PC-3 (cell line): ENCODE data around the gene STOX2. TPM values are rescaled to one million over a fixed set of nuclear protein-coding genes. Genes with fewer than 3 reads are reported as not detected.

Source experiments
- ATAC-seq: fragments of 200-7000 bp; cut with Tn5 transposase; 2 replicates; pipeline ENCODE4 v1.9.1; 2020; ENCODE audit warnings: mild to moderate bottlenecking, moderate library complexity
- BruUV-seq: library from RNA; stranded (reverse); fragments of 400-500 nt; replicated peaks from 2 replicates; lab custom pipeline; 2021; lab: Mats Ljungman, UMichigan
- CTCF ChIA-PET: fragments of 300-600 bp; sonication (Branson Sonifier 250); formaldehyde crosslinking; loops from one replicate; lab custom pipeline; 2022; ENCODE audit warnings: antibody characterized with exemption; lab: Charles Lee
- POLR2A ChIA-PET: fragments of 300-600 bp; sonication (Branson Sonifier 250); formaldehyde crosslinking; loops from one replicate; lab custom pipeline; 2022; ENCODE audit warnings: antibody characterized with exemption; ENCODE audit not compliant: unreplicated experiment; lab: Charles Lee
- DNase-seq: peaks from one replicate; pipeline ENCODE4 v3.0.0-alpha.2; 2015
- H2AFZ ChIP-seq: fragments of 300-600 bp; sonication (generic); 2 replicates; pipeline ENCODE4 v1.6.0; 2016; ENCODE audit warnings: antibody characterized with exemption, low read length
- H3F3A ChIP-seq: fragments of 300-600 bp; sonication (generic); one replicate; pipeline ENCODE4 v1.6.0; 2017; ENCODE audit warnings: antibody characterized with exemption, low read length, control low read depth, mild to moderate bottlenecking; ENCODE audit not compliant: unreplicated experiment
- H3K27ac ChIP-seq: fragments of 300-600 bp; sonication (generic); 2 replicates; pipeline ENCODE4 v1.5.1; 2016; ENCODE audit warnings: mild to moderate bottlenecking, low read length
- H3K27me3 ChIP-seq: fragments of 300-600 bp; sonication (generic); 2 replicates; pipeline ENCODE4 v1.6.1; 2016; ENCODE audit warnings: low read length, mixed read lengths
- H3K36me3 ChIP-seq: fragments of 300-600 bp; sonication (generic); 2 replicates; pipeline ENCODE4 v1.6.1; 2016; ENCODE audit warnings: low read depth, mixed run types, low read length, mixed read lengths
- H3K4me1 ChIP-seq: fragments of 300-600 bp; sonication (generic); 2 replicates; pipeline ENCODE4 v1.5.1; 2016; ENCODE audit warnings: low read length; ENCODE audit not compliant: insufficient read depth
- H3K4me2 ChIP-seq: fragments of 300-600 bp; sonication (generic); 2 replicates; pipeline ENCODE4 v1.6.0; 2016; ENCODE audit warnings: low read length
- H3K4me3 ChIP-seq: fragments of 300-600 bp; sonication (generic); 2 replicates; pipeline ENCODE4 v1.5.1; 2016; ENCODE audit warnings: mild to moderate bottlenecking, low read length, mixed read lengths
- H3K79me2 ChIP-seq: fragments of 300-600 bp; sonication (generic); 2 replicates; pipeline ENCODE4 v1.6.1; 2017; ENCODE audit warnings: low read length, mixed read lengths
- H3K9ac ChIP-seq: fragments of 300-600 bp; sonication (generic); 2 replicates; pipeline ENCODE4 v1.6.0; 2016; ENCODE audit warnings: mild to moderate bottlenecking, low read length
- H3K9me2 ChIP-seq: fragments of 300-600 bp; sonication (generic); replicated peaks from 2 replicates; pipeline ENCODE4 v1.6.1; 2016; ENCODE audit warnings: mixed run types, low read length, mixed read lengths
- H3K9me3 ChIP-seq: fragments of 300-600 bp; sonication (generic); 2 replicates; pipeline ENCODE4 v1.6.1; 2016; ENCODE audit warnings: low read length, mixed read lengths
- H4K20me1 ChIP-seq: fragments of 300-600 bp; sonication (generic); 2 replicates; pipeline ENCODE4 v1.6.1; 2016; ENCODE audit warnings: low read length, mixed read lengths
- CTCF ChIP-seq: fragments of 300-600 bp; sonication (generic); conservative IDR thresholded peaks from 2 replicates; pipeline ENCODE4 v1.5.1; 2017; ENCODE audit warnings: antibody characterized with exemption, low read depth, mild to moderate bottlenecking, low read length
- EZH2 ChIP-seq: fragments of 300-600 bp; sonication (generic); IDR thresholded peaks from one replicate; pipeline ENCODE4 v1.6.1; 2017; ENCODE audit warnings: antibody characterized with exemption, mild to moderate bottlenecking, low read length; ENCODE audit not compliant: unreplicated experiment
- EZH2phosphoT487 ChIP-seq: fragments of 300-600 bp; sonication (generic); IDR thresholded peaks from 2 replicates; pipeline ENCODE4 v1.6.1; 2018; ENCODE audit warnings: mild to moderate bottlenecking, antibody characterized with exemption, low read length, borderline replicate concordance
- intact Hi-C: fragments of 100-400 bp; cut with micrococcal nuclease; formaldehyde crosslinking; loops from 2 replicates; pipeline ENCODE4 v1.9.0; 2023
- total RNA-seq: library from RNA; depleted of rRNA; stranded (reverse); fragments of >200 nt; gene quantifications from 2 replicates; pipeline ENCODE4 v1.2.3, GENCODE V29; 2014

The STOX2 gene
- total RNA-seq, 1 experiment from 2014 or later = 3.6 TPM

- no peak for DNase-seq
- Histone ChIP-seq H3F3A (no peaks in the 10 kb centered on the region), H3K4me1 (no peaks in the 10 kb centered on the region), H3K79me2 (no peaks in the 10 kb centered on the region), H3K9me3 (no peaks in the 10 kb centered on the region), H3K9me2 (no peaks in the 10 kb centered on the region), H3K36me3 (no peaks in the 10 kb centered on the region), H3K27me3 (peaks cover 52% of the 10 kb centered on the region), H3K27ac (no peak overlapping the region), H3K4me3 (no peak overlapping the region), H3K4me2 (no peak overlapping the region), H3K9ac (no peak overlapping the region), H2AFZ (no peak overlapping the region), H4K20me1 (no peaks in the 10 kb centered on the region)
- ChIA-PET CTCF (no interaction called here), POLR2A (no interaction called here)
- intact Hi-C loops = no loop called here
- BruUV-seq = no TSS peak
- ATAC-seq = no peak
- TF ChIP-seq EZH2 = no peak
- TF ChIP-seq CTCF = no peak
- TF ChIP-seq EZH2phosphoT487 = no peak
Observed at GRCh38 chr4:183871581-183871980, 33.5 kb upstream of the STOX2 start.

- no peak overlapping the region for H3K27ac ChIP-seq
- H3K4me1 ChIP-seq = no peaks in the 10 kb centered on the region
- H3K36me3 ChIP-seq = no peaks in the 10 kb centered on the region
- no peaks in the 10 kb centered on the region for H3K9me2 ChIP-seq
- ChIA-PET POLR2A (no interaction called here), CTCF (no interaction called here)
- no peaks in the 10 kb centered on the region for H3K9me3 ChIP-seq
- H4K20me1 ChIP-seq = no peaks in the 10 kb centered on the region
- H3K27me3 ChIP-seq = peaks cover 42% of the 10 kb centered on the region
- H3K79me2 ChIP-seq = no peaks in the 10 kb centered on the region
- no peak for ATAC-seq
- no peak for DNase-seq
- H3K4me3 ChIP-seq = no peak overlapping the region
- TF ChIP-seq EZH2phosphoT487 (no peak), EZH2 (no peak), CTCF (no peak)
- no peaks in the 10 kb centered on the region for H3F3A ChIP-seq
- no peak overlapping the region for H2AFZ ChIP-seq
- intact Hi-C loops = no loop called here
- H3K9ac ChIP-seq = no peak overlapping the region
- H3K4me2 ChIP-seq = no peak overlapping the region
- no TSS peak for BruUV-seq
Observed at GRCh38 chr4:183872531-183872930, 32.6 kb upstream of the STOX2 start.

- TF ChIP-seq EZH2 = no peak
- no peak for TF ChIP-seq CTCF
- no peak for TF ChIP-seq EZH2phosphoT487
- BruUV-seq = no TSS peak
- Histone ChIP-seq H4K20me1 (no peaks in the 10 kb centered on the region), H3K79me2 (no peaks in the 10 kb centered on the region), H3K4me2 (no peak overlapping the region), H3K4me3 (no peak overlapping the region), H2AFZ (no peak overlapping the region), H3K9me3 (no peaks in the 10 kb centered on the region), H3K4me1 (no peaks in the 10 kb centered on the region), H3F3A (no peaks in the 10 kb centered on the region), H3K9me2 (no peaks in the 10 kb centered on the region), H3K27me3 (peaks cover 32% of the 10 kb centered on the region), H3K27ac (no peak overlapping the region), H3K9ac (no peak overlapping the region), H3K36me3 (no peaks in the 10 kb centered on the region)
- POLR2A ChIA-PET = no interaction called here
- ATAC-seq (no peak), DNase-seq (no peak)
- CTCF ChIA-PET = no interaction called here
- intact Hi-C loops = no loop called here
Observed at GRCh38 chr4:183873409-183874185, 31.5 kb upstream of the STOX2 start.
